ENCODE results near the gene CPA3.
A peak's percentile ranks its signal among the peaks of the same experiment; 100 is the strongest.

CPA3 gene

GRCh38 chr3:148852271-148852992 lies 12.7 kb upstream of the CPA3 start:
- Histone ChIP-seq H3K23ac (ENCODE audit: low read length in 2 of 2) (no peak overlapping the region), H3K79me1 (replicated peaks; ENCODE audit: low read length, poor library complexity, severe bottlenecking) (no peaks in the 10 kb centered on the region), H3K9ac (ENCODE audit: low read length) (peak overlapping the region; percentile 41), H2BK120ac (ENCODE audit: low read depth, low read length) (no peak overlapping the region), H3K18ac (ENCODE audit: low read depth in 1 of 2, low read length in 2 of 2) (no peak overlapping the region), H3K27ac (ENCODE audit: low read length, poor library complexity, severe bottlenecking) (no peak overlapping the region), H3K4me3 (ENCODE audit: insufficient read depth in 1 of 2, low read depth in 1 of 2, low read length in 2 of 2) (no peak overlapping the region), H3K4ac (ENCODE audit: low read depth in 1 of 2, low read length in 2 of 2) (no peak overlapping the region), H2BK12ac (ENCODE audit: low read length in 2 of 2) (no peak overlapping the region), H3K36me3 (ENCODE audit: control insufficient read depth in 1 of 2, insufficient read depth in 2 of 2, low read depth in 1 of 2, low read length in 2 of 2) (no peaks in the 10 kb centered on the region), H2BK5ac (ENCODE audit: low read depth, low read length, poor library complexity, severe bottlenecking) (no peak overlapping the region), H4K8ac (ENCODE audit: low read length) (no peak overlapping the region), H3K4me1 (ENCODE audit: control insufficient read depth, insufficient read depth, low read depth, low read length) (no peaks in the 10 kb centered on the region), H3K14ac (ENCODE audit: low read length in 2 of 2) (no peak overlapping the region), H2AFZ (ENCODE audit: low read depth, low read length) (no peak overlapping the region), H2BK15ac (ENCODE audit: low read depth, poor library complexity, severe bottlenecking) (no peak overlapping the region), H3K4me2 (ENCODE audit: low read length, poor library complexity, severe bottlenecking) (no peak overlapping the region), H2AK5ac (ENCODE audit: low read length, severe bottlenecking) (no peak overlapping the region), H3K27me3 (ENCODE audit: control insufficient read depth in 1 of 2, insufficient read depth in 1 of 2, low read length in 2 of 2) (no peaks in the 10 kb centered on the region), H4K91ac (ENCODE audit: low read length) (no peak overlapping the region), H3K9me3 (ENCODE audit: control insufficient read depth, low read length) (no peaks in the 10 kb centered on the region)
- 84% methylated on average over 6 of the region's 7 CpGs for WGBS
- DNase-seq, result no peak

- no peak overlapping the region for H2BK120ac ChIP-seq (ENCODE audit: low read depth, low read length)
- H3K9me3 ChIP-seq (ENCODE audit: control insufficient read depth, low read length), result no peaks in the 10 kb centered on the region
Observed at GRCh38 chr3:148853076-148853475, 12.0 kb upstream of the CPA3 start.

GRCh38 chr3:148854061-148854460 lies 11.0 kb upstream of the CPA3 start:
- Histone ChIP-seq H3K4ac (ENCODE audit: low read depth in 1 of 2, low read length in 2 of 2) (no peak overlapping the region), H2AFZ (ENCODE audit: low read depth, low read length) (no peak overlapping the region), H2BK5ac (ENCODE audit: low read depth, low read length, poor library complexity, severe bottlenecking) (no peak overlapping the region), H3K23ac (ENCODE audit: low read length in 2 of 2) (no peak overlapping the region), H2BK120ac (ENCODE audit: low read depth, low read length) (no peak overlapping the region), H4K8ac (ENCODE audit: low read length) (no peak overlapping the region), H3K9me3 (ENCODE audit: control insufficient read depth, low read length) (no peaks in the 10 kb centered on the region), H2BK12ac (ENCODE audit: low read length in 2 of 2) (no peak overlapping the region), H3K14ac (ENCODE audit: low read length in 2 of 2) (no peak overlapping the region), H2BK15ac (ENCODE audit: low read depth, poor library complexity, severe bottlenecking) (no peak overlapping the region), H3K9ac (ENCODE audit: low read length) (no peak overlapping the region), H4K91ac (ENCODE audit: low read length) (no peak overlapping the region), H3K4me2 (ENCODE audit: low read length, poor library complexity, severe bottlenecking) (no peak overlapping the region), H2AK5ac (ENCODE audit: low read length, severe bottlenecking) (no peak overlapping the region), H3K4me1 (ENCODE audit: control insufficient read depth, insufficient read depth, low read depth, low read length) (no peaks in the 10 kb centered on the region), H3K27ac (ENCODE audit: low read length, poor library complexity, severe bottlenecking) (no peak overlapping the region), H3K36me3 (ENCODE audit: control insufficient read depth in 1 of 2, insufficient read depth in 2 of 2, low read depth in 1 of 2, low read length in 2 of 2) (no peaks in the 10 kb centered on the region), H3K4me3 (ENCODE audit: insufficient read depth in 1 of 2, low read depth in 1 of 2, low read length in 2 of 2) (no peak overlapping the region), H3K18ac (ENCODE audit: low read depth in 1 of 2, low read length in 2 of 2) (no peak overlapping the region), H3K27me3 (ENCODE audit: control insufficient read depth in 1 of 2, insufficient read depth in 1 of 2, low read length in 2 of 2) (no peaks in the 10 kb centered on the region), H3K79me1 (replicated peaks; ENCODE audit: low read length, poor library complexity, severe bottlenecking) (no peaks in the 10 kb centered on the region)
- DNase-seq, result no peak

More at GRCh38 chr3:148853076-148853475, 12.0 kb upstream of the CPA3 start:
- Histone ChIP-seq H3K36me3 (ENCODE audit: control insufficient read depth in 1 of 2, insufficient read depth in 2 of 2, low read depth in 1 of 2, low read length in 2 of 2) (no peaks in the 10 kb centered on the region), H3K4ac (ENCODE audit: low read depth in 1 of 2, low read length in 2 of 2) (no peak overlapping the region), H2AK5ac (ENCODE audit: low read length, severe bottlenecking) (no peak overlapping the region), H2BK12ac (ENCODE audit: low read length in 2 of 2) (no peak overlapping the region), H3K4me3 (ENCODE audit: insufficient read depth in 1 of 2, low read depth in 1 of 2, low read length in 2 of 2) (no peak overlapping the region), H3K27ac (ENCODE audit: low read length, poor library complexity, severe bottlenecking) (no peak overlapping the region), H3K27me3 (ENCODE audit: control insufficient read depth in 1 of 2, insufficient read depth in 1 of 2, low read length in 2 of 2) (no peaks in the 10 kb centered on the region), H3K4me2 (ENCODE audit: low read length, poor library complexity, severe bottlenecking) (no peak overlapping the region), H3K4me1 (ENCODE audit: control insufficient read depth, insufficient read depth, low read depth, low read length) (no peaks in the 10 kb centered on the region), H3K9ac (ENCODE audit: low read length) (peak overlapping the region; percentile 41), H2AFZ (ENCODE audit: low read depth, low read length) (no peak overlapping the region), H3K79me1 (replicated peaks; ENCODE audit: low read length, poor library complexity, severe bottlenecking) (no peaks in the 10 kb centered on the region), H4K8ac (ENCODE audit: low read length) (no peak overlapping the region), H3K23ac (ENCODE audit: low read length in 2 of 2) (no peak overlapping the region), H2BK15ac (ENCODE audit: low read depth, poor library complexity, severe bottlenecking) (no peak overlapping the region), H2BK5ac (ENCODE audit: low read depth, low read length, poor library complexity, severe bottlenecking) (no peak overlapping the region), H3K18ac (ENCODE audit: low read depth in 1 of 2, low read length in 2 of 2) (no peak overlapping the region), H4K91ac (ENCODE audit: low read length) (no peak overlapping the region), H3K14ac (ENCODE audit: low read length in 2 of 2) (no peak overlapping the region)
- 100% methylated on average over 2 of the region's 2 CpGs for WGBS
- no peak for DNase-seq

GRCh38 chr3:148856384-148856783 lies 8.7 kb upstream of the CPA3 start:
- Histone ChIP-seq H2BK12ac (ENCODE audit: low read length in 2 of 2) (no peak overlapping the region), H3K4me3 (ENCODE audit: insufficient read depth in 1 of 2, low read depth in 1 of 2, low read length in 2 of 2) (no peak overlapping the region), H3K27ac (ENCODE audit: low read length, poor library complexity, severe bottlenecking) (no peak overlapping the region), H2AFZ (ENCODE audit: low read depth, low read length) (no peak overlapping the region), H3K4me2 (ENCODE audit: low read length, poor library complexity, severe bottlenecking) (no peak overlapping the region), H4K91ac (ENCODE audit: low read length) (no peak overlapping the region), H3K18ac (ENCODE audit: low read depth in 1 of 2, low read length in 2 of 2) (no peak overlapping the region), H3K23ac (ENCODE audit: low read length in 2 of 2) (no peak overlapping the region), H3K36me3 (ENCODE audit: control insufficient read depth in 1 of 2, insufficient read depth in 2 of 2, low read depth in 1 of 2, low read length in 2 of 2) (no peaks in the 10 kb centered on the region), H2BK5ac (ENCODE audit: low read depth, low read length, poor library complexity, severe bottlenecking) (no peak overlapping the region), H3K27me3 (ENCODE audit: control insufficient read depth in 1 of 2, insufficient read depth in 1 of 2, low read length in 2 of 2) (no peaks in the 10 kb centered on the region), H2AK5ac (ENCODE audit: low read length, severe bottlenecking) (no peak overlapping the region), H2BK120ac (ENCODE audit: low read depth, low read length) (no peak overlapping the region), H3K79me1 (replicated peaks; ENCODE audit: low read length, poor library complexity, severe bottlenecking) (no peaks in the 10 kb centered on the region), H4K8ac (ENCODE audit: low read length) (no peak overlapping the region), H3K14ac (ENCODE audit: low read length in 2 of 2) (no peak overlapping the region), H3K9ac (ENCODE audit: low read length) (no peak overlapping the region), H2BK15ac (ENCODE audit: low read depth, poor library complexity, severe bottlenecking) (no peak overlapping the region), H3K9me3 (ENCODE audit: control insufficient read depth, low read length) (no peaks in the 10 kb centered on the region), H3K4me1 (ENCODE audit: control insufficient read depth, insufficient read depth, low read depth, low read length) (no peaks in the 10 kb centered on the region), H3K4ac (ENCODE audit: low read depth in 1 of 2, low read length in 2 of 2) (no peak overlapping the region)
- WGBS, result 78% methylated on average over 1 of the region's 3 CpGs
- no peak for DNase-seq
